HuH-7 (cell line): ENCODE measurements around the gene OR9A2.
"Not testable (repeated sequence)": the region's sequence is repeated elsewhere in the genome, so short reads cannot be mapped to it uniquely, and the experiment has no call there.

ENCODE experiments used
- DNase-seq: peaks from one replicate; pipeline ENCODE4 v3.0.0; 2011; ENCODE audit warnings: low spot score

The OR9A2 gene

DNA sequence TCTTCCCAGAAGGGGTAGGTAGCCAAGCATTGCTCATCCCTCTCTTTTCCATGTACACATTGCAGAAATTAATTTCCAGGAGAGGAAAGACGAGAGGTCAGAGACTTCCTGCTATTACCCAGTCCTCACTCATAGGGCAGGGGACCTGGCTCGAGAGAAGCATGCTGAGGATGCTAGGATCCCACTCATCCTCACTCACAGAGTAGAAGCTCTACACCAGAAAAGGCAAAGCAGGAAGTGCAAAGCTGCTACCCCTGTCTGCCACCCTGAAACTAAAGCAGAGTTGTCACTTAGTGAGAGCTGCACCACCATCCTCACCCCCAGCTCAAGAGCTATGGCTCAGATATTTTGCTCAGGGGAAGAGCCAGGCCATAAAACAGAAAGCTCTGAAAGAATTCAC lies 9.9 kb downstream of the OR9A2 start:
- no peak for DNase-seq

GRCh38 chr7:143015926-143016490 lies 10.9 kb downstream of the OR9A2 start:
- DNase-seq = no peak

DNA sequence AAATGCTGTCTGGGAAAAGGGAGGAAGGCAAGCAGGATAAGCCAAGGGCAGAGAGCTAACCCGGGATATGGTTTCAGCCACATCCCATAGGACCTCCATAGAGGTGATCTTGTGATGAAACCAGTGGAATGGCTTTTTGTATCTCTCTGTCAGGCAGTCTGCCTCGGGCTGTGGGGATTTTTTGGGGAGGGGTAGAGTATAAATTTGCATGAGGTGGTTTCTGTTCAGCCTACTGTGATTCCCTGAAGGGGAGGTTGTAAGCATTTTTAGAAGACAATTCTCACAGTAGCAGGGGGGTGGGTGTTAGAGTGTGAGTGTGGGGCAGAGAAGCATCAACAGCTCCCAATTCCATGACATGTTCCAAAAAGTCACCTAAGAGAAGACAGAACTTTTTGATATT lies 11.8 kb downstream of the OR9A2 start:
- no peak for DNase-seq

GRCh38 chr7:143013893-143014292 lies 13.0 kb downstream of the OR9A2 start:
- no peak for DNase-seq

- DNase-seq = no peak
Measured at GRCh38 chr7:143013473-143013872, 13.5 kb downstream of the OR9A2 start.

- DNase-seq = no peak
Measured at GRCh38 chr7:143012409-143012808, 14.5 kb downstream of the OR9A2 start.

DNA sequence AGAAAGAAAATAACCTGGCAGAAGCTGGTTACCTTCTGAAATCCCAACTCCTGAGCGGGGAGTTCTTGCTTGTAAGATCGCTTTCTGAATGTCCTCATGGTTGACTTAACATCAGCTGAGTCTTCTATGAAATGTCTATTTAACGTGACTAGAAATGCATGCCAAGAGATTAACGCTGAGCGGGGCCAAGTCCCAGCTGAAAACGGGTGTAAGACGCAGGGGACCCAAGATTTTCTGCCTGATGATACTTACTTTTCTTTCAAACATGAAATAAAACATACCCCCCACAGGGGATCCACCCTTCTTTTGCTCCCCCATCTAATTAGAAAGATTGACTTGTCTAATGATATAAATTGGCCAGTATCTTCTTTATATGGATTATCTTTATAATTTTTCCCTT lies 14.9 kb downstream of the OR9A2 start:
- no peak for DNase-seq

DNA sequence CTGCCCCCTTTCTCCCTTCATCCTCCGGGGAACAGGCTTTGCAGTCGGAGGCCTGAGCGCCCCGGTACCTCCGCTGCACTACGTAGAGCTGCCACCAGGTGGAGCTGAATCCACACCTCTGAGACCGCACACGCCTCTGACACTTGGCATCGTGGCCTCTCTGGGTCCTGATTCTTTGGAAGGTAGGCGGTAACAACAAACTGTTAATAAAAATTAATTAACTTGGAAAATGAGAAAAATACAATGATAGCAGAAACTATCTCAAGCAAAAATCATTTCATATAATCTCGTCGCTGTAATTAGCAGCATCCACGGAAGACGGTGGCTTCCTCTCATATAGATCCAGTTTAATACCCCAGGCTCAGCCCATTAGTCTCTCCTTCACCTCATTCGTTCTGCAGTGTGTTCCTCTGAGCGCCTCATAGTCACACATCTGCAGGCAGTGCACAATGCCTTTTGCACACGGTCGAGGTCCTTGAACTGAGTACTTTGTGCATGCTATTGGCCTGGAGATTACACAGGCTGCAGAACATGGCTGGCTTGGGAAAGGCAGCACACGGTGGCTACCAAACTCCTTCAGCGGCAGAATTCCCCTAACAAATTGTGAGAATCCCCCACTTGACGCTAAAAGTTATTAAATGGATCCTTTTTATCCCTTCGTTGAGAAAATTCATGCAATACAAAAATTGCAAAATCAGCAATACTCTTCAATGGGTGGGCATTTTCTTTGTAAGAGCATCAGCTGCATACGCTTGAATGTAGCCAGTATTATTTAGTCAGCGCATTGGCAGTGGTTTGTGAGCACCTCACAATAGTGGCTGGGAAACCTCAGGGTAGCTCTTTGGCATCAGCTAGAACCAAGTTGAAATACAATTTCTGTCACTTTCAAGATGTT lies 18.7 kb downstream of the OR9A2 start:
- peak; percentile 72 for DNase-seq

DNA sequence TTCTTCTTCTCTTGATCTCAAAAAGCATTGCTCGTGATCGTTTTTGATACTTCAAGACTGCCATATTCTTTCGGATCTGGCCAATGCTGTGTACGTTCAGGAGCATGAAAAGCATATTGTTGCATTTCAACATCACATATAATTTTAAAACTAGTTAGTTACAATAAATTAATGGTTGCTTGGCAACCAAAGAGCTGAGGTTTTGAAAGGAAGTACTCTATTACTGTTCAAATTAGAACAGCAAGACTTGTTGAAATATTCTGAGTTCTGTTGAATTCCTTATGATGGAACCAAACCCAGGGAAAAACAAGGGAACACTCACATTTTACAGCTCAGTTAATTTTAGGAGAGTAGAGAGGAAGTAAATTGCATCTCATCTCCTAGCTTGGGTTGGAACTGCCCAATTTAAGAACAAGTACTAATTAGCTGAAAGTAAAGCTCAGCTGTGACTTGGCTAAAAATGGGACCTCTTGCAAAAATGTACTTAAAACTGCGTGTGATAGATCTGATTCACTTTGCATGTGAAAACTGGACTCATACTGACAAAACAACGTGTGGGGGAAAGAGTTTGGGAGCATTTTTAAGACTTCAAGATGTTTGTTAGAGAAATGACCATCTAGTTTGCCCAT lies 21.2 kb downstream of the OR9A2 start:
- no peak for DNase-seq

DNA sequence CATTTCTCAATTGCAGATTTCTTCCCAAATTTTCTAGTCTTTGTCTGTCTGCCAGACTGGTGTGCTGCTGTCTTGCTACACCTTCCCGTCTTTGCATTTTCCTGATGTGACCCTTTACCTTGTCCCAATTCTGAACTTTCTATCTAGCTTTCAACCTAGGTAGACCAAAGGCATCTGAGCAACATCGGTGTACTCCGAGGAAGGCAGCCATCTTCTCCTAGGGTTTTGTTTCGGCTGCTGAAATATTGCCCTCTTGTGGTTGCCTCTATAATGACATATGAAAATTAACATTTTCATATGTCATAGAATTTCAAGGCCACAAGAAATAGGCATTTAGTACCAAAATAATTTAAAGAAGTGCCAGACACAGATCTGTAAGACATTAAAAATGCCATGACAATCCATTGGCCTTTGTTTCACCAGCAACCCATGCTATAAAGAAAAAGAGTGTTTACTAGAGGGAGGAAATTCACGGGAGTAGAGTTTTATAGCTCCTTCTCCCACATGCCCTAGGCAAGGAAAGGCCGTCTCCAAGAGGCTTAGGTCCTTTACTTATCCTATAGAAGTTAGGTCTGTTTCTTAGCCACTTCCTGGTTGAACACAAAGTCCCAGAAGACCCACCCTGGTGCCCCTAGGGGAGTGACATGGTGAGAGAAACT lies 23.4 kb downstream of the OR9A2 start:
- DNase-seq = peak; percentile 47

DNA sequence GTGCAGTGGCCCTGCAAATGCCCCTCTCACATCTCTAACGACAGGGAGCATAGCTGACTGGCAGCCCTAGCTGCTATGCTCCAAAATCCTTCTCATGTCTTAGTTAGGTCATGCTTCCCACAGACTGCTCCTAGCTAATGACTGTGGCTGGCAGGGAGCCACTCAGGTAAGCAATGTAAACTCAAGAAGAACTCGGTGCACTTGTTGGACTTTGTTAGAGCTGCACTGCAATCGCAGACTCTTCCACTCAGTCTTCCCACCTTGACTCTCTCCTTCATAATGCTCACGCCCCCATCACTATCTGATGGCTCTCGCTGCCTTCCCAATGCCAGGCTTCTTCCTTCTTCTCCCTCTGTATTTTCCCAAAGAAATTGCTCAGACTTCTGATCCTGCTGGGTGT lies 24.0 kb downstream of the OR9A2 start:
- no peak for DNase-seq

DNA sequence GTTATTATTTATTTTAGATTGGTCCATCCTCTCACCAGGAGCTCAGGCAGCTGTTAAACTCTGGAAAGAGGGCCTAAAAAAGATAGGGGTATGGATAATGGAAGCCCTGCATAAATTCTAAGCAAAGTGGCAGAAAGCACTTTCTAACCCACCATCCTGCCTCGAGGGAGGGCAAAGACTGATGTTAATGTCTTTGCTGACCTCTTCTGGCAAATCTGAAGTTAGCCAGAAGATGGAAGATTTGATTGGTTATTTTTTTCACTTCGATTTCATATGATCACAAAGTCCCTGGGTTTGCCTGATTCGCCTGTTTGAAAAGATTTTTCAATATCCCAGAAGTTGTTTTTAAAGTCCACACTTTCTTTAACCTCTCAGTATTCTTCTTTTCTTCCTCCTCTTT lies 24.8 kb downstream of the OR9A2 start:
- no peak for DNase-seq

GRCh38 chr7:143000648-143001047 lies 26.3 kb downstream of the OR9A2 start:
- no peak for DNase-seq

- DNase-seq = no peak
Measured at GRCh38 chr7:142999793-143000192, 27.1 kb downstream of the OR9A2 start.

DNA sequence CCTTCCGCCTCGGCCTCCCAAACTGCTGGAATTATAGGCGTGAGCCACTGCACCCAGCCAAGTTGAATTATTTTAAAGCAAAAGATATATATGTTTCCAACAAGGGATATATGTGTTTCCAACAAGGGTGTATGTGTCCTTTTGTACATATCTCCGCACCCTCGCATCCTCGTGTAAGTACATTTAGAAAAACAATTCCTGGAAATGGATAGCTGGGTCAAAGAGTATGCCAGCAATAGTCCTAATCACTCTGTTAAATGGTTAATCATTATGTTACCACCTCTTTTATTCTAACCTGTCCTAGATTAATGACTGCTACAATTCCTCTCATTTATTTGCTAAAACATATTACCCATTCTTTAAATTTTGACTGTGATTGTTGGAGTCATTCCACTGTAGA lies 28.0 kb downstream of the OR9A2 start:
- DNase-seq = no peak

- DNase-seq = no peak
Measured at GRCh38 chr7:142997456-142997989, 29.4 kb downstream of the OR9A2 start.

DNA sequence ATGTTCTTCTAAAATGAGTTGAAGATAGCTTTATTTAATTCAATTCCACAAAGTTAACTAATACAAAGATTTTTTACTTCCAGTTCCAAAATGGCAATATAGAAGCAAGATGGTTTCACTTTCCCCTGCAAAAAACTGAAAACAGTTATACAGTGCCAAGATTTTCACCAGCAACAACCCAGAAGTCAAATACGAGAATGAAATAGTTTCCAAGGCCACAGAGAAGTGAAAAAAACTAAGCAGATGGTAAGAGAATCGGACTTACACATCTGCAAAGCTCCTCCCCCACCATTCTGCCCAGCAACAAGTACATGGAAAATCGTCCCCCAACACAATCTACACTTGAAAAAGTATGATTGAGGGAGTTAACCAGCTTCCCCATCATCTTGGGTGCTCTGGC lies 34.5 kb downstream of the OR9A2 start:
- DNase-seq = no peak

GRCh38 chr7:142984297-142984696 lies 42.6 kb downstream of the OR9A2 start:
- no peak for DNase-seq

DNA sequence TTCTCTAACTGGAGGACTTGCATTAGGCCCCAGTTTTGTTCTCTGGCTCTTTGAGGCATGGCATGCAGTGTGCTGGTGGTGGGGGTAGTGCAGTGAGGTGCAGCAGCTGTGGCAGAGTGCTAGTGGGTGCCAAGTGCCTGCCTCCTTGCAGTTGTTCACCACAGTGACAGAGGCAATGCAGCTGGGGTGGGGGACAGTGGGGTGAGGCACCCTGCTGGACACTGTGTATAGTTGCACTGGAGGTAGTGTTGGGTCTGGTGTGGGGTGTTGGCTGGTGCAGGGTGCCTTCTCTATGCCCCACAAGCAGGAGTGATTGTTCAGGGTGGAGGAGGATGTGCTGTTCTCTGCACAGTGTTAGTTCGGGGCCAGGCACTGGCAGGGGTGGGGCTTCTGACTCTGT lies 43.1 kb downstream of the OR9A2 start:
- DNase-seq = no peak

DNA sequence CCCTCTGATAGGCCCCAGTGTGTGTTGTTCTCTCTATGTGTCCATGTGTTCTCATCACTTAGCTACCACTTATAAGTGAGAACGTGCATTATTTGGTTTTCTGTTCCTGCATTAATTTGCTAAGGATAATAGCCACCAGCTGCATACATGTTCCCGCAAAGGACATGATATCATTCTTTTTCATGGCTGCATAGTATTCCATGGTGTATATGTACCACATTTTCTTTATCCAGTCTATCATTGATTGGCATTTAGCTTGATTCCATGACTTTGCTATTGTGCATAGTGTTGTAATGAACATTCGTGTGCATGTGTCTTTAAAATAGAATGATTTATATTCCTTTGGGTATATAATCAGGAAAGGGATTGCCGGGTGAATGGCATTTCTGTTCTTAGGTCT lies 48.5 kb downstream of the OR9A2 start:
- not testable (repeated sequence) for DNase-seq
